GM21576 (cell line): Measurements from ENCODE around the gene CDON.
A peak's percentile ranks its signal among the peaks of the same experiment; 100 is the strongest.

Experiments
- ATAC-seq: cut with Tn5 transposase; IDR thresholded peaks from one replicate; pipeline ENCODE4 v1.9.1; 2021; ENCODE audit warnings: mild to moderate bottlenecking, moderate library complexity; ENCODE audit not compliant: unreplicated experiment

The CDON gene, protein sequence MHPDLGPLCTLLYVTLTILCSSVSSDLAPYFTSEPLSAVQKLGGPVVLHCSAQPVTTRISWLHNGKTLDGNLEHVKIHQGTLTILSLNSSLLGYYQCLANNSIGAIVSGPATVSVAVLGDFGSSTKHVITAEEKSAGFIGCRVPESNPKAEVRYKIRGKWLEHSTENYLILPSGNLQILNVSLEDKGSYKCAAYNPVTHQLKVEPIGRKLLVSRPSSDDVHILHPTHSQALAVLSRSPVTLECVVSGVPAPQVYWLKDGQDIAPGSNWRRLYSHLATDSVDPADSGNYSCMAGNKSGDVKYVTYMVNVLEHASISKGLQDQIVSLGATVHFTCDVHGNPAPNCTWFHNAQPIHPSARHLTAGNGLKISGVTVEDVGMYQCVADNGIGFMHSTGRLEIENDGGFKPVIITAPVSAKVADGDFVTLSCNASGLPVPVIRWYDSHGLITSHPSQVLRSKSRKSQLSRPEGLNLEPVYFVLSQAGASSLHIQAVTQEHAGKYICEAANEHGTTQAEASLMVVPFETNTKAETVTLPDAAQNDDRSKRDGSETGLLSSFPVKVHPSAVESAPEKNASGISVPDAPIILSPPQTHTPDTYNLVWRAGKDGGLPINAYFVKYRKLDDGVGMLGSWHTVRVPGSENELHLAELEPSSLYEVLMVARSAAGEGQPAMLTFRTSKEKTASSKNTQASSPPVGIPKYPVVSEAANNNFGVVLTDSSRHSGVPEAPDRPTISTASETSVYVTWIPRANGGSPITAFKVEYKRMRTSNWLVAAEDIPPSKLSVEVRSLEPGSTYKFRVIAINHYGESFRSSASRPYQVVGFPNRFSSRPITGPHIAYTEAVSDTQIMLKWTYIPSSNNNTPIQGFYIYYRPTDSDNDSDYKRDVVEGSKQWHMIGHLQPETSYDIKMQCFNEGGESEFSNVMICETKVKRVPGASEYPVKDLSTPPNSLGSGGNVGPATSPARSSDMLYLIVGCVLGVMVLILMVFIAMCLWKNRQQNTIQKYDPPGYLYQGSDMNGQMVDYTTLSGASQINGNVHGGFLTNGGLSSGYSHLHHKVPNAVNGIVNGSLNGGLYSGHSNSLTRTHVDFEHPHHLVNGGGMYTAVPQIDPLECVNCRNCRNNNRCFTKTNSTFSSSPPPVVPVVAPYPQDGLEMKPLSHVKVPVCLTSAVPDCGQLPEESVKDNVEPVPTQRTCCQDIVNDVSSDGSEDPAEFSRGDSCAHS (N-terminal part only)

DNA sequence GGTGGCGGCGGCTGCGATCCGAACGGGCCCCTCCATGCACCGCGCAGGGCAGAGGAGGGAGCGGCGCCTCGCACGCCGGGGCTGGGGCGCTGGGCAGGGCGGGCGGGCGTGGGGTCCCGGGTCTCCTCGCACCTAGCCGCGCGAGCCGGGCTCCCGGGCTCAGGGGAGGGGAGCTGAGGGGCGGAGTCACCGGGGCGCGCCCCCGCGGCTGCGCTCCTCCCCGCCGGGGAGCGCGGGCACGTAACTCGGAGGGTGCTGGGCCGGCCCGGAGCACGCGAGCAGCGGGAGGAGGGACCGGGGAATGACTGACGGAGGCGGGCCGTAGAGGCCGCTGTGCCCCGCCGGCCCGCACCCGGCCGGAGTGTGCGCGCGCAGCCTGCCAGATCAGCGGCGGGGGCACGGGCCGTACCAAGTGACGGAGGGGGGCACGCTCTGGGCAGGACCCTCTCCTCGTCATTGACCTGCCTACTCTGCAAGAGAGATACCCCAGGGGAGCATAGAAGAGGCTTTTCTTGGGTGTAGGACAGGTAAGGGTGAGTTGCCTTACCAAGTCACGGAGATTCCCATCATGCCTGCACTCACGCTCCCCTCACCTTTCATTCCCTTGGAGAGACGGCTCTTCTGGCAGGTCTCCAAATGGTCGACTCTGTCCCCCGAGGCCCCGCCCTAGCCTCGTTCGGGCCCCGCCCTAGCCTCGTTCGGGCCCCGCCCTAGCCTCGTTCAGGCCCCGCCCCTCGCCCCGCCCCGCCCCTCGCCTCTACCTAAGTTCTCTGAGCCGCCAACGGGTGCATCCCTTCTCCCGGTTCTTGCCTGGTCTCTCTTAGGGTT is at the start of gene CDON:
CDON (minus strand) TSS at position 188 of the 828 bp plus-strand sequence. CDS start 39,390 bp downstream, outside the sequence.
- peak; percentile 97 for ATAC-seq

DNA sequence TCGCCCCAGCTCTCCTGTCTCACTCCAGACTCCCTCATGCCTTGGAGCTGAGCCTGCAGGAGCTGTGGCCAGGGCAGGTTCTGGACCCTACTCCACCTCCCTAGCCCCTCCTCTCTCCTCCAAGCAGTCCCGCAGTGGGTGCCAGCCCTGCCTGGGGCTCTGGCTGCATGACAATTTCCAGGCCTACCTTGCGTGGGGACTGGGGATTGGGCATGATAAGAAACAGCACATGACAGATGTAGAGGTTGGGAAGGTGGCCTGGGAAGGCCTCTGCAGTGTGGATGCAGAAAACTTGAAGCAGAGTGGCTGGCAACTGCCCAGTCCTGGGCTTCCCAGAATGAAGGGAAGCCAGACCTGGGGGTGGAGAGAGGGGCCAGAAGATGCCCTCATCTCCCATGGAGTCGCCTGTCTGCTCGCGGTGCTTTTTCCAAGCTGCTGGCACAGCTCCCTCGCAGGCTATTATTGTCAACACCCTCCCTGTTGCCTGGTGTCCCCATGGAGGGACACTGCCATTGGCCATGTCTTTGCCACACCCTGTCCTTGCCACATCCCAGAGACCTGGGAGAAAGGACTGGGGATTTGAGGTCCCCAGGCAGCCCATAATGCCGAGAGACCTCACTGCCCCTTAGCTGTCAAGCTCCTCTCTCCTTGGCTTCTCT is 48.9 kb upstream of the CDON start:
- ATAC-seq: no peak

DNA sequence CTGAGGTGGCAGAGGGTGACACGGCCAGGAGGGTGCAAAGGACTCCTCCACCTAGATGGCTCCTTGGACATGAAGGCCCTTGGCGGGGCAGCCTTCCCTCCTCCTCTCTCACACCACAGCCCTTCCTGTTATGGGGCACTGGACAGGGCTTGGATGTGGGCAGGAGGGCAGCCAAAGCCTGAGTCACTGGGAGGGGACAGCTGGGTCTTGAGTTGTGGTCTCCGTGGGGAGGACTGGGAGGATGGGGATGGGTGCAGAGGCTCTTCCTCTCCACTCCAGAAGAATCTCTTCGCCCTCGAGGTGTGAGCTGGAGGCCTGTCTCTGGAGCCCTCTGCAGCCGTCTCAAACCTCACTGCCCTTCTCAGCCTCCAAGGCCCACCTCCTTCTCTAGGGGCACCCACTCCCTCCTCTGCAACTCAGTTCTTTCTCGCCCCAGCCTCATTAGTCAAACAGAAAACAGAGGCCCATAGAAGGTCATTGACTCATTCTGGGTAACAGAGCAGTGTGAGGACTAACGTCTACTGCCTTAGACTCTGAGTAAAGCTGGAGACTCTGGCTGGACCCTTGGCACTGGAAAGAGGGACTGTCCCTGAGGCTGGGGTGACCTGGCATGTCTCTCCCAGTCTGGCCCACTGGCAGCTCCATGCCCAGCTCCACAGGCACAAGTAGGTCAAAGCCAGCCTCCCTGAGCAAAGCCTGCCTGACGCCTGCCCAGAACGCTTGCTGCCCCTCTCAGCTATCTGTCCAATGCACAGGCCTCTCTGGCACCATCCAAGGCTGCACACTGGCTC is 47.5 kb upstream of the CDON start:
- no peak for ATAC-seq

DNA sequence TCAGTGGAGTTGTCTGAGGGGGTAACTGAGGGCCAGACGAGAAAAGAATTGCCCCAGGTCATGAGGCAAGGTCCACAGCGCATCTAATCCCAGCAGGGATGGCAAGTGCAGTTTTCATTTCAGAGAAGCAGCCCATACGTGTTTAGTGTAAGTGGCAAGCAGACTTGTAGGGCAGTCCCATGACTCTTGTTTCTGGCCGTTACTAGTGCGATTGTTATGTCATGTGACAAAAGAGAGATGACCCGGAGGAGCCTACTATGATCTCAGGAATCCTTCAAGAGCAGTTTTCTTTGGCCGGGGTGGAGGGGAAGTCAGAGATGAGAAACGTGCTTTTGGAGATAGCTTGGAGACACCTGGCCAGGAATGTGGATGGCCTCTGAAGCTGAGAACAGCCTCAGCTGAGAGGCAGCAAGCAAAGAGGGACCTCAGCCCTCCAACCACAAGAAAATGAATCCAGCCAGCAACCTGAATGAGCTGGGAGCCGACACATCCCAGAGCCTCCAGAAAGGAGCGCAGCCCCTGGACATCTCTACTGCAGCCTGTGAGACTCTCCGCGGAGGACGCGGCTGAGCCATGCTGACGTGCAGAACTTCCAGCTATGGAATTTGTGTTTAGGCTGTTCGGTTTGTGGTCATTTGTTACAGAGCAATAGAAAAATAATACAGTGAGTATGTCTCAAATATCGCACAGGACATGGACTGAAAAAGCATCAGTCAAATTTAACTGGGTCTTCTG is 44.1 kb upstream of the CDON start:
- ATAC-seq: no peak

DNA sequence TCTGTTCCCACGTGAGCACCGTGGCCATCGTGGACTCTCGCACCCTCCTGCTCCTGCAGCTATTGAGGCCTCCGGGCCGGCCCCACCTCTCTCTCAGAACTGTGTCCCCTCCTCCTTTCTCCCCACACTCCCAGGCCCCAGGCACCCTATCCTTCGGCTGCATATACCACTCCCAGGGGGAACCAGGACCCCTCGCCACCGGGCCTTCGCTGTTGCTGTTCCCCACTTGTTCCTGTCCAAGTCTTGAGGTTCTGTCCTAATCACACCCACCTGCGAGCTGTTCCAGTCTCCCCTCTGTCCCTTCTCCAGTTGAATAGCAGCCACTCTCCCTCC is 43.0 kb upstream of the CDON start:
- no peak for ATAC-seq

DNA sequence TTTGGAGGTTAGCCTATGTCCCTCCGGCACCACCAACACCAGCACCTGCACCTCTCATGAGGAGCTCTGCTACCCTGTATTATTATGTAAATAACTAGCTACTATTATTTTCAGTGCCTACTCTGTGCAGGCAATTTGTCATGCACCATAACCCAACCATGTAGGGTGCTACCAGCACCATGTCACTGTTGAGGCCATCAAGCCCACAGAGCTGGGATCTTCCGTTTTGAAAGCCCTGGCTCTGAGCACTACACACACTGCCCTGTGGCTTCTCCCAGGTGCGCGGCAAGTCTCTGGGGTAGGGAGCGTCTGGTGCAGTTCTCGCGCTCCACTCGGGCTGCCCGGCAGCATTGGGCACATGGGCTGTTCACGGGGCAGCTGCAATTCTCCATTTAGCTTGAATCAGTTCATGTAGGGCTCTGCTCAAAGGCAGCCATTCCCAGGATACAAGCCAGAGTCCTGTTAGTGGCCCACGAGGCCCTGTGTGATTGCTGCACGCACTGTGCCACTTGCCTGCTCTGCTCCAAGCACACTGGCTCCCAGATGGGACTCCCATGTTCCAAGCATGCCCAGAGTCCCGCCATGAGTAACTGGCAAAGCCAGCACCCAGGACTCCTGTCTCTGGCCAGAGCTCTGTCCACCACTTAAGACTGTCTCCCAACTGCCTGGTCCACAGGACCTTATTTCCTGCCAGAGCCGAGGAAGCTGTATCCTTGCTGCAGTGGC is 42.5 kb upstream of the CDON start:
- no peak for ATAC-seq

DNA sequence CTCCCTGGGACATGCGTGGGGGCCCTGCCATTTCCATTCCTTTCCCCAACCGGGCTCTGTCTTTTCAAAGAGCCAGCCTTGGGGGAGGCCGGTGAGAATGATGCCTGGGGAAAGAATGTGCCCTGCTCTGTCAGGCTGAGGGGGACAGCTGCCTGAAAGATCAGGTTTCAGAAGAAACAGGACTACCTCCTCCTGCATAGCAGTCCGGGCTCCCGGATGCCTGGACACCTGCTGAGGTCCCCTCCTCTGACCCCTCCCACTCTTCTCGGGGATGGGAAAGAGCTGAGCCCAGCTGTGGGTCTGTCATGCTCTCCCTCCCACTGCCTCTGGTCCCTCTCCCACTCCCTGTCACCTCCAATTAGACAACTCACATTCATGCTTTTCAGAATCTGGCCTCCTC is 41.8 kb upstream of the CDON start:
- ATAC-seq: no peak

DNA sequence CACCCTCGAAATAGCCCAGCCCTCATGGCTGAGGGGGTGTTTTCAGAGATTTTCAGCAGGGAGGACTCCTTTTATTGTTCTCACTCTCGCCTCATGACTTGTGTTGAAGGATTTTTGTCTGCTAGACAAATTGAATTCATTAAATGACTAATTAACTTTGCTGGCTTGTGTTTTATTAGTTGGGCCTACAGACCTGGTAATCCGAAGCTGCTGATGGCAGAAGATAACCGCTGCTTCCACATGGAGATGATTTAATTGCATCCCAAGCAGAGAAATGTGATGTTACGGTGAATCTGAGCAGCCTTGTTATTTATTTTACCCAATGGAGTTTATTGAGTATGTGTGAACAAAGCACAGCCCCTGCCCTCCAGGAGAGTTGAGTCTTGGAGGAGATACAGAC is 40.5 kb upstream of the CDON start:
- ATAC-seq: no peak

DNA sequence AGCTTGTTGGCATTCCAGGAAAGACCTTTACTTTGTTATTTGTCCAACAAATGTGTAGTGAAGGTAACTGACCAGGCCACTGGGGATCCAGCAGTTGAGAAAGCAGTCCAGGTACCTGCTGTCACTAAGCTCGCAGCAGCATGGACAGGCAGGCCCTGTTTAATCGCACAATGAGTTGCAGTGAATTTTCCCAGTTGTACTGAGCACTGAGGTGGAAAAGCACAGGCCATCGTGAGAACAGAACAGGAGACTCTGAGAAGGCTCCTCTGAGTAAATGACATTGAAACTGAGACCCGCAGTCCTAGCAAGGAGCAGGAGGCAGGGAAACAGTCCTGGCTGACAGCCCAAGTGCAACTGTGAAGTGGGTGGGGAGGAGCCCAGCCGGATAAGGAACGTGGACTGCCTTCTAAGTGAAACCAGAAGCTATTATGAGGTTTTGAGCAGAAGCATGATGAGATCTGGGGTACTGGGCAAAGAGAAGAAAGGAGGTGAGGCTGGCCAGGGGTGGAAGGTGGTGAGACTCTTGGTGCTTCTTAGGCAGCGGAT is 39.8 kb upstream of the CDON start:
- no peak for ATAC-seq

DNA sequence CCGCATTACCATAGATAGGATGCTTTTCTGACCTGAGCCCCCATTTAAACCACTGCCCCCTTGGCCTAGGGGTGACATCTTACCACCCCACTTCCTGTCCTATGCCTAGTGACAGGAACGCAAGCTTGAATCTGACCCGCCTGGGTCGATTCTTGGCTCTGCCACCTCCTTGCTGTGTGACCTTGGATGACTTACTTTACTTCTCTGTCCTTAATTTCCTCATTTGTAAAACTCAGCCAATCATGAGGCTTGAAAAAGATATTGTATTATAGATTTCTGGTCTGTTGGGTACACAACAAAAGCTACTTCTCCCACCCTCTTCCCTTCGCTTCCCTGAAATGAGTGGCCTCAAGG is 39.2 kb upstream of the CDON start:
- no peak for ATAC-seq

DNA sequence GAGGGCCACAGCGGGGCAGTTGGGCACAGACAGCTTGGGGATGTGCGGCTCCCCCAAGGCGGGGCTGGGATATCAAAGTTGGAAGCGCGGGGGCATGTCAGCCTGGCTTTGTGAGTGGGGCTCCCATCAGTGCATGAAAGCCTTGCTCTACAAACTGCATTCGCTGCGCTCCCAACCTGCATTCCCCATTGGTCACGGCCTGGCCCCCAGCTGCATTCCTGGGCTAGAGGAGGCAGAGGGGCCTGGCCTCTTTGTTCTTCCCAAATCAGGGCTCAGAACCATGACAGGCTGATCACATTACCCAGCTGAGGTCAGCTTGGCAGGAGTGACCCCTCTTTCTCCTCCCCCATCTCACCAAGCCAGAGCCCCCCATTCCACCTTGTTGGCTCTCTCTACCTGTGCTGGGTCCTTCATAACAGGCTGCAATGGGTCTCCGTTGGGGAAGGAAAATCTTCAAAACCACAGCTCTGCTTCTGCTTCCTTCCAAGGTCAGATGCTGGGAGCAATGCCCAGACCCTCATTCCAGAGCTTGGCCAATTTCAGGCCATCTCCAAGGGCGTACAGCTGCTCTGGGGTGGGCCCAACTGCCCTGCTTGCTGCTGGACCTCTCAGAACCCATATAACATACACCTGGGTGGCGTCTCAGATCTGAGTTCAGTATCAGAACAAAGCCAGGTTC is 38.7 kb upstream of the CDON start:
- ATAC-seq: no peak

DNA sequence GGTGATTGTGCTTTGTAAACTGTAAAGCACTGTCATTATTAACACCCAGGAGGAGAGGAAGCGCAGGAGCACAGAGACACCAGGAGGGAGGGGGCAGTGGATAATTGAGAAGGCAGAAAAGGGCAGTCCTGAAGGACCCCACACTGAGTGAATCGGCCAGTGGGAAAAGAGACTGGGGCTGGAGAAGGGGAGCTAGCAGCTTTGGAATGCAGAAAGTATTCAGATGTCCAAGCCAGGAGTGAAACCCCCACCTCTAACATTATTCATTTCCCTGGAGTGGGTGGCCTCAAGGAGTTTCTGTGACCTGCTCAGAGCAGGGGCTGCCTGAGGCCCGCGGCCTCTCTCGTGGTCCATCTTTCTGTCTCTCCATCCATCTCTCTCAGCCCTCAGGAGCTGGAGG is 38.0 kb upstream of the CDON start:
- no peak for ATAC-seq

DNA sequence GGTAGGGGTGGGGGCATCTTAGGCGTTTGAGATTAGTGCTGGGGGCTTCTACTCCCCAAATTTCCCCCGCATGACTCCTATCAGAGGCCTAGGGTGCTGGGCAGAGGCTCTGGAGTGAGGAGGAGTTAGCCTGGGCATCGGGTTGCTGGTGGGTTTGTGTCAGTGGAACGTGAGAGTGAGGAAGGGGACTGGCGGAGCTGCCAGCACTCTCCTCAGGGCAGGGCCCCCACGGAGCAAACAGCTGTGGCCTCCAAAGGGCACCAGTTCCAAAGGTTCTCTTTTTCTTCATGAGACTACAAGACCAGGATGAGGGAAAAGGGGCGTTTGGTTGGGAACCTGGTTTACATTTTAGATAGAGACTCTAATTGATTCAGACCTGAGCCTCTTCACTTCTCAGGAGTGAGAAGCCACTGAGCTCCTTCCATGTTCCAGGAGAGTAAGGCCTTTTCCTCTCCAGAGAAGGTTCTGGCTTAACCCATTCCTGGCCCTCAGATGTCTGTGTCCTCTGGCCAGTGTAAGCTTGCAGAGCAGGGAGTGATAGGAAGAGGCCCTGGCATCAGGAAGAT is 35.6 kb upstream of the CDON start:
- no peak for ATAC-seq

DNA sequence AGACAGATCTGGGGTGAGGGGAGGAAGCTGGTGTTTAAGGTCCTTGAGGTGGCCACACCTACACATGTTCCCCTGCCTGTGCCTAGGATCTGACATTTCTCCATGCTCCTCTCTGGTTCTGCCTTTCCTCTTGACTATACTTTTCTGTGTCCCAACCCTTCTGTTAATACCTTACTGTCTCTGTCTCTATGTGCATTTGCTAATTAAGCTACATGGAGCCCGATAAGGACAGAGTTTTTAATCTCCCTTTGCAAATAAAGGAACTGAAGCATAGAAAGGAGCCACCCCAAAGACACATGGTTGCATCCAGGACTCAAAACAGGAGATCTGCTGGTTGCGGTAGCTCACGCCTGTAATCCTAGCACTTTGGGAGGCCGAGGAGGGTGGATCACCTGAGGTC is 33.1 kb upstream of the CDON start:
- no peak for ATAC-seq

DNA sequence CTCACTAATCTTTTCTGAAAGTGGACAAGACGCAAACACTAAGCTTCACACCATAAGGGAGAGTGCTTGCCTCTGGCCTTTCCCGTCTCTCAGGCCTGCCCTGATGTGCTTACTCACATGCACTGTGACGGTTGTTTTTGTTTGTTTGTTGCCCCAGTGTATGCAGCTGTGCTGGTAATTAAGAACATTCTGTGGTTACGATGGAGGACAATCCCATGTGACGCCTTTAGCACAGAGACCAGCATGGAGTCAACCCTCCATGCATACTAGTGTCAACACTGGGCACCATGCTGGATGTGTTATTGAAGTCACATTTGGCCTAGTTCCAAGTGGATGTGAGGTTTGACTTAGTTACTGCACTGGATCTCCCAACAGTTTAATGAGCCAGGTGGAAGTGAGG is 27.8 kb upstream of the CDON start:
- ATAC-seq: no peak

DNA sequence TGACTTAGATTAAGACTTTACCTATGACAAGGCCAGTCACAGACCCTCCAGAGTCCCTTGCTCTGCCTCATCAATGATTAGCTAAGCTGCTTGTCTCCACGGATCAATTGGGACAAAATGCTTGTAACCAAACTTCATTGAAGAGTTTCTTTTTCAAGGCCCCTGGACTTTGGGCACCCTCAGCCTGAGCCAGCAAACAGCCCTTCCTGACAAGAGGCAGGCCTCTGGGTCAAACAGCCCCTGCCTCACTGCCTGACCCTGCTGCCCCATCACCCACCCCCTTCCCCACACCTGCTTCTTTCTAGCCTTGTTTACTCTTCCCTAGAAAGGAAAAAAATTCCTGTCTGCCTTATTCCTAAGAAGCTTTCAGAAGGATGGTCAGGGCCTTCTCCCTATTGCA is 26.3 kb upstream of the CDON start:
- no peak for ATAC-seq

DNA sequence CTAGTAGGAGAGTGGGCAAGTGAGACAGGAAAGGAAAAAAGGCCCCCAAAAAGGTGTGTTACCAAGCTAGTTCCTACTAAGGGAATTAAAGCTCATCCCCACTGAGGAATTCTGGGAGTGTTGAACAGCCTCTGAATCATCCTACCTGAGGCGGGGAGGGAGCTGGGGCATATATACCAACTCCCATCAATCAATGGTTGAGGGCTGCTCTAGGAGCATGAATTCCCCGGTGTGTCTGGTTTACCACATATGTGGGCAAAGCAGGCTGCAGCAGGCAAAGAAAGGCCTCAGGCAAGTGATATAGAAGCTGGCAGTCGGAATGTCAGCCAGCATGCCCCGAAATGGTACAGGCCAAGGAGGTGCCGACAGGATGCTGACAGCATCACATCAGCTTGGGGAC is 23.6 kb upstream of the CDON start:
- ATAC-seq: no peak
